SK-N-SH treated with all-trans-retinoic acid at 6 μM for 48 hours (cell line): ENCODE data around the gene EXOC4.
A peak's percentile ranks its signal among the peaks of the same experiment; 100 is the strongest.

ENCODE experiments used
- ATAC-seq: fragments of 200-7000 bp; cut with Tn5 transposase; 3 replicates; pipeline ENCODE4 v1.9.1; 2020; ENCODE audit warnings: mild to moderate bottlenecking, moderate library complexity
- ARNTL ChIP-seq: fragments of 450-650 bp; formaldehyde crosslinking; IDR thresholded peaks from 2 replicates; pipeline ENCODE4 v1.5.0; 2020; ENCODE audit warnings: low read depth, mild to moderate bottlenecking, moderate library complexity, borderline replicate concordance
- BACH2 ChIP-seq: fragments of 250-450 bp; sonication (Bioruptor Pico); IDR thresholded peaks from 2 replicates; pipeline ENCODE4 v1.9.0; 2021; ENCODE audit warnings: mild to moderate bottlenecking, borderline replicate concordance
- CSDC2 ChIP-seq: fragments of 250-450 bp; sonication (Bioruptor Pico); IDR thresholded peaks from 2 replicates; pipeline ENCODE4 v1.5.0; 2020; ENCODE audit warnings: mild to moderate bottlenecking, moderate library complexity
- ESRRG ChIP-seq: fragments of 250-450 bp; sonication (Bioruptor Pico); IDR thresholded peaks from 2 replicates; pipeline ENCODE4 v1.6.1; 2021; ENCODE audit warnings: mild to moderate bottlenecking
- ISL1 ChIP-seq: fragments of 250-450 bp; sonication (Bioruptor Pico); IDR thresholded peaks from 2 replicates; pipeline ENCODE4 v2.1.2; 2022; ENCODE audit warnings: mild to moderate bottlenecking, moderate library complexity
- OSR1 ChIP-seq: fragments of 250-450 bp; sonication (Bioruptor Pico); IDR thresholded peaks from 2 replicates; pipeline ENCODE4 v1.8.0; 2022; ENCODE audit warnings: moderate library complexity, mild to moderate bottlenecking, inconsistent platforms
- RARB ChIP-seq: fragments of 250-450 bp; sonication (Bioruptor Pico); IDR thresholded peaks from 2 replicates; pipeline ENCODE4 v1.8.0; 2021; ENCODE audit warnings: mild to moderate bottlenecking, moderate library complexity
- SNAI2 ChIP-seq: fragments of 250-450 bp; sonication (Bioruptor Pico); IDR thresholded peaks from 2 replicates; pipeline ENCODE4 v1.5.0; 2020; ENCODE audit warnings: mild to moderate bottlenecking, moderate library complexity
- TCF4 ChIP-seq: fragments of 250-450 bp; sonication (Bioruptor Pico); IDR thresholded peaks from 2 replicates; pipeline ENCODE4 v1.8.0; 2021; ENCODE audit warnings: mild to moderate bottlenecking, moderate library complexity, borderline replicate concordance
- TOX ChIP-seq: fragments of 250-450 bp; sonication (Bioruptor Pico); IDR thresholded peaks from 2 replicates; pipeline ENCODE4 v1.8.0; 2021; ENCODE audit warnings: mild to moderate bottlenecking, moderate library complexity, borderline replicate concordance
- ZC3H10 ChIP-seq: fragments of 250-450 bp; sonication (Bioruptor Pico); IDR thresholded peaks from 2 replicates; pipeline ENCODE4 v1.5.1; 2021; ENCODE audit warnings: mild to moderate bottlenecking, moderate library complexity
- ZFP3 ChIP-seq: fragments of 250-450 bp; sonication (Bioruptor Pico); IDR thresholded peaks from 2 replicates; pipeline ENCODE4 v1.5.0; 2020; ENCODE audit warnings: mild to moderate bottlenecking, moderate library complexity
- ZFP30 ChIP-seq: fragments of 450-650 bp; formaldehyde crosslinking; IDR thresholded peaks from 2 replicates; pipeline ENCODE4 v1.5.0; 2022; ENCODE audit warnings: mild to moderate bottlenecking, moderate library complexity
- ZNF565 ChIP-seq: fragments of 450-650 bp; formaldehyde crosslinking; conservative IDR thresholded peaks from 2 replicates; pipeline ENCODE4 v1.5.0; 2020; ENCODE audit warnings: low read depth, mild to moderate bottlenecking, moderate library complexity
- ZNF70 ChIP-seq: fragments of 450-650 bp; formaldehyde crosslinking; IDR thresholded peaks from 2 replicates; pipeline ENCODE4 v1.5.0; 2020; ENCODE audit warnings: mild to moderate bottlenecking, moderate library complexity
- ZNF8 ChIP-seq: fragments of 450-650 bp; formaldehyde crosslinking; IDR thresholded peaks from 2 replicates; pipeline ENCODE4 v1.5.0; 2020; ENCODE audit warnings: mild to moderate bottlenecking, moderate library complexity
- TF ChIP-seq, protein P1 (sequence below): fragments of 250-450 bp; sonication (Bioruptor Pico); IDR thresholded peaks from 2 replicates; pipeline ENCODE4 v1.8.0; 2021; ENCODE audit warnings: low read depth, mild to moderate bottlenecking, moderate library complexity, borderline replicate concordance
- TF ChIP-seq, protein P2 (sequence below): fragments of 250-450 bp; sonication (Bioruptor Pico); IDR thresholded peaks from 2 replicates; pipeline ENCODE4 v1.5.0; 2020; ENCODE audit warnings: mild to moderate bottlenecking, moderate library complexity
- TF ChIP-seq, protein P3 (sequence below): fragments of 250-450 bp; sonication (Bioruptor Pico); IDR thresholded peaks from 2 replicates; pipeline ENCODE4 v1.5.1; 2021; ENCODE audit warnings: mild to moderate bottlenecking, moderate library complexity

EXOC4 gene

GRCh38 chr7:133675510-133676218 lies 422.8 kb downstream of the EXOC4 start:
- ATAC-seq: peak; percentile 21; the same call in 2 of the 3 replicates
- TF ChIP-seq BACH2 (CRISPR knock-in tag): no peak
- no peak for TF ChIP-seq ZFP3 (CRISPR knock-in tag)
- no peak for TF ChIP-seq CSDC2 (CRISPR knock-in tag)
- TF ChIP-seq SNAI2 (CRISPR knock-in tag): no peak
- 0 out of 2 replicates have a peak, but pooled peaks have one; percentile 20 for TF ChIP-seq TCF4 (CRISPR knock-in tag)
- TF ChIP-seq ISL1: peak; percentile 80
- TF ChIP-seq ZC3H10 (CRISPR knock-in tag): no peak
- no peak for TF ChIP-seq ZNF8
- TF ChIP-seq RARB (CRISPR knock-in tag): no peak
- TF ChIP-seq TOX (CRISPR knock-in tag): no peak
- TF ChIP-seq, protein P1, sequence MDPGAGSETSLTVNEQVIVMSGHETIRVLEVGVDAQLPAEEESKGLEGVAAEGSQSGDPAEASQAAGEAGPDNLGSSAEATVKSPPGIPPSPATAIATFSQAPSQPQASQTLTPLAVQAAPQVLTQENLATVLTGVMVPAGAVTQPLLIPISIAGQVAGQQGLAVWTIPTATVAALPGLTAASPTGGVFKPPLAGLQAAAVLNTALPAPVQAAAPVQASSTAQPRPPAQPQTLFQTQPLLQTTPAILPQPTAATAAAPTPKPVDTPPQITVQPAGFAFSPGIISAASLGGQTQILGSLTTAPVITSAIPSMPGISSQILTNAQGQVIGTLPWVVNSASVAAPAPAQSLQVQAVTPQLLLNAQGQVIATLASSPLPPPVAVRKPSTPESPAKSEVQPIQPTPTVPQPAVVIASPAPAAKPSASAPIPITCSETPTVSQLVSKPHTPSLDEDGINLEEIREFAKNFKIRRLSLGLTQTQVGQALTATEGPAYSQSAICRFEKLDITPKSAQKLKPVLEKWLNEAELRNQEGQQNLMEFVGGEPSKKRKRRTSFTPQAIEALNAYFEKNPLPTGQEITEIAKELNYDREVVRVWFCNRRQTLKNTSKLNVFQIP (CRISPR knock-in tag): no peak
- TF ChIP-seq OSR1 (CRISPR knock-in tag): no peak
- no peak for TF ChIP-seq ARNTL (CRISPR knock-in tag)
- TF ChIP-seq, protein P2, sequence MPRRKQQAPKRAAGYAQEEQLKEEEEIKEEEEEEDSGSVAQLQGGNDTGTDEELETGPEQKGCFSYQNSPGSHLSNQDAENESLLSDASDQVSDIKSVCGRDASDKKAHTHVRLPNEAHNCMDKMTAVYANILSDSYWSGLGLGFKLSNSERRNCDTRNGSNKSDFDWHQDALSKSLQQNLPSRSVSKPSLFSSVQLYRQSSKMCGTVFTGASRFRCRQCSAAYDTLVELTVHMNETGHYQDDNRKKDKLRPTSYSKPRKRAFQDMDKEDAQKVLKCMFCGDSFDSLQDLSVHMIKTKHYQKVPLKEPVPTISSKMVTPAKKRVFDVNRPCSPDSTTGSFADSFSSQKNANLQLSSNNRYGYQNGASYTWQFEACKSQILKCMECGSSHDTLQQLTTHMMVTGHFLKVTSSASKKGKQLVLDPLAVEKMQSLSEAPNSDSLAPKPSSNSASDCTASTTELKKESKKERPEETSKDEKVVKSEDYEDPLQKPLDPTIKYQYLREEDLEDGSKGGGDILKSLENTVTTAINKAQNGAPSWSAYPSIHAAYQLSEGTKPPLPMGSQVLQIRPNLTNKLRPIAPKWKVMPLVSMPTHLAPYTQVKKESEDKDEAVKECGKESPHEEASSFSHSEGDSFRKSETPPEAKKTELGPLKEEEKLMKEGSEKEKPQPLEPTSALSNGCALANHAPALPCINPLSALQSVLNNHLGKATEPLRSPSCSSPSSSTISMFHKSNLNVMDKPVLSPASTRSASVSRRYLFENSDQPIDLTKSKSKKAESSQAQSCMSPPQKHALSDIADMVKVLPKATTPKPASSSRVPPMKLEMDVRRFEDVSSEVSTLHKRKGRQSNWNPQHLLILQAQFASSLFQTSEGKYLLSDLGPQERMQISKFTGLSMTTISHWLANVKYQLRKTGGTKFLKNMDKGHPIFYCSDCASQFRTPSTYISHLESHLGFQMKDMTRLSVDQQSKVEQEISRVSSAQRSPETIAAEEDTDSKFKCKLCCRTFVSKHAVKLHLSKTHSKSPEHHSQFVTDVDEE (CRISPR knock-in tag): peak; percentile 56; the same call in 1 of the 2 replicates

DNA sequence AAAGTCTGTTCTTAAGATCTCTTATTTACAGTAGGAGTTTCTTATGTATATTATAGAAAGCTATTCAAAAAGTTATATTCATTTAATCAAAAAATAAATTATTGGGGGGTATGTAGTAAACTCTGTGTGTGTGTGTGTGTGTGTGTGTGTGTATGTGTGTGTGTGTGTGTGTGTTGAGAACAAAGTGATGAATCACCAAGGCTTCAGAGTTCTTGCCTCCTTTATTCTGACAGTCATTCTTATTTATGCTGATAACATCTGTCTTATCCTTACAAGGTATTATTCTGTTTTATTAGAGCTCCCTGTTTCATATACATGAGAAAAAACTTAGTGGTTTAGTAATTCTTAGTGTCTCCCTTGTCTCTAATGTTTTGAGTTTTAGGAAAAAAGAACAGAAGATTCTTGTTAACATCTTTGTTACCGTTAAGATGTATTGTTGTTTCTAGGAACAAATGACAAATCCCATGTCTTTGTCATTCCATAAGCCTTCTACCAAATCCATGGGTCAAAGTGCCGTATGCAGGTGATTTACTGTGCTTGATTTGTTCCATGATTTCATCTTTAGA lies 424.0 kb downstream of the EXOC4 start:
- ATAC-seq: peak; percentile 58
- no peak for TF ChIP-seq ZNF8
- no peak for TF ChIP-seq TCF4 (CRISPR knock-in tag)
- 0 out of 2 replicates have a peak, but pooled peaks have one; percentile 38 for TF ChIP-seq ZC3H10 (CRISPR knock-in tag)
- TF ChIP-seq ZNF565: no peak
- TF ChIP-seq ISL1: peak; percentile 57
- TF ChIP-seq, protein P3, sequence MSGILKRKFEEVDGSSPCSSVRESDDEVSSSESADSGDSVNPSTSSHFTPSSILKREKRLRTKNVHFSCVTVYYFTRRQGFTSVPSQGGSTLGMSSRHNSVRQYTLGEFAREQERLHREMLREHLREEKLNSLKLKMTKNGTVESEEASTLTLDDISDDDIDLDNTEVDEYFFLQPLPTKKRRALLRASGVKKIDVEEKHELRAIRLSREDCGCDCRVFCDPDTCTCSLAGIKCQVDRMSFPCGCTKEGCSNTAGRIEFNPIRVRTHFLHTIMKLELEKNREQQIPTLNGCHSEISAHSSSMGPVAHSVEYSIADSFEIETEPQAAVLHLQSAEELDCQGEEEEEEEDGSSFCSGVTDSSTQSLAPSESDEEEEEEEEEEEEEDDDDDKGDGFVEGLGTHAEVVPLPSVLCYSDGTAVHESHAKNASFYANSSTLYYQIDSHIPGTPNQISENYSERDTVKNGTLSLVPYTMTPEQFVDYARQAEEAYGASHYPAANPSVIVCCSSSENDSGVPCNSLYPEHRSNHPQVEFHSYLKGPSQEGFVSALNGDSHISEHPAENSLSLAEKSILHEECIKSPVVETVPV: no peak
- TF ChIP-seq, all 23 proteins: peak for 2

DNA sequence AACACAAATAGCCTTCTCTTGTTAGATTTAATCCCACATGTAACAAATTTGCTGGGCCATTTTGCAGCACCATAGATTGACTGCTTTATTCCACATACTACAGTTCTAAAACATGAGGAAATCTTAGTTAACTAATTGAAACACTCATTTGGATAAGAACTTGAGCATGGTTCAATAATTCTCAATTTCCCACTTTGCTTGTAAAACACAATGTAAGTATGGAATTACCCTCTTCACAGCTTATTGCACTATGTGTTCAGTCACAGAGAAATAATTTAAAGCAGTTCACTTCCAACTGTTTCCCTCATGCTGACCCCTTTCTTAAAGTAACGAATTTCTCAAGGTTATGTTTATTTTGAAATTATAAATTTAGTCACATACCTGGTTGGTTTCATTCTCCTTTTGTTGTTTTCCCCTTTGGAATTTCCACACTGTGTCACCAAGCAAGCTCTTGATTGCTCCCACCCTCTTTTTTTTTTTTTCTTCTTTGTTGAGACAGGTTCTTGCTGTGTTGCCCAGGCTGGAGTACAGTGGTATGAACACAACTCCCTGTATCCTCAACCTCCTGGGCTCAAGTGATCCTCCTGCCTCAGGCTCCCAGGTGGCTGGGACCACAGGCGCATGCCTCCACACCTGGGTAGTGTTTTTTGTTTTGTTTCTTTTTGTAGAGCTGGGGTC lies 425.4 kb downstream of the EXOC4 start:
- no peak for ATAC-seq
- TF ChIP-seq, protein P3: no peak
- TF ChIP-seq ESRRG (CRISPR knock-in tag) (no peak), TOX (CRISPR knock-in tag) (no peak), ZFP30 (CRISPR knock-in tag) (no peak), ISL1 (no peak), ZNF70 (CRISPR knock-in tag) (no peak)
- TF ChIP-seq, protein P1 (CRISPR knock-in tag): no peak
- TF ChIP-seq, all 23 proteins: peak for 0
